Activated T-cell treated with anti-CD3 and anti-CD28 coated beads for 1 hour (primary cell): ENCODE results near the gene MIGA2.
A peak's percentile ranks its signal among the peaks of the same experiment; 100 is the strongest.
"Not testable (repeated sequence)": the region's sequence is repeated elsewhere in the genome, so short reads cannot be mapped to it uniquely, and the experiment has no call there.

Experiments used
- DNase-seq: peaks from one replicate; pipeline ENCODE4 v3.0.0-alpha.2; 2020; ENCODE audit warnings: low read depth

MIGA2 gene

GRCh38 chr9:129011761-129012181, 24.7 kb upstream of the MIGA2 start:
- DNase-seq: no peak

- no peak for DNase-seq
Observed at GRCh38 chr9:129012343-129012742, 24.1 kb upstream of the MIGA2 start.

- DNase-seq: no peak
Observed at GRCh38 chr9:129012893-129013448, 23.5 kb upstream of the MIGA2 start.

- DNase-seq: no peak
Observed at GRCh38 chr9:129013674-129014073, 22.8 kb upstream of the MIGA2 start.

- DNase-seq: no peak
Observed at GRCh38 chr9:129014124-129014523, 22.3 kb upstream of the MIGA2 start.

GRCh38 chr9:129014608-129015007, 21.8 kb upstream of the MIGA2 start:
- DNase-seq: no peak

GRCh38 chr9:129021091-129021490, 15.3 kb upstream of the MIGA2 start:
- DNase-seq: no peak

- DNase-seq: no peak
Observed at GRCh38 chr9:129022037-129022436, 14.4 kb upstream of the MIGA2 start.

GRCh38 chr9:129023036-129023907, 13.2 kb upstream of the MIGA2 start:
- no peak for DNase-seq

GRCh38 chr9:129023908-129024233, 12.6 kb upstream of the MIGA2 start:
- no peak for DNase-seq

GRCh38 chr9:129026442-129027223, 9.8 kb upstream of the MIGA2 start:
- DNase-seq: no peak

- no peak for DNase-seq
Observed at GRCh38 chr9:129027224-129027684, 9.2 kb upstream of the MIGA2 start.

- DNase-seq: peak; percentile 58
Observed at GRCh38 chr9:129027685-129028191, 8.7 kb upstream of the MIGA2 start.

- peak; percentile 95 for DNase-seq
Observed at GRCh38 chr9:129028192-129028966, 8.0 kb upstream of the MIGA2 start, which contains the start of gene SH3GLB2. SH3GLB2 (minus strand) TSS chr9:129028331; CDS start chr9:129028154, 177 bp downstream.

- no peak for DNase-seq
Observed at GRCh38 chr9:129030191-129030590, 6.2 kb upstream of the MIGA2 start.

GRCh38 chr9:129031514-129031913, 4.9 kb upstream of the MIGA2 start:
- no peak for DNase-seq

GRCh38 chr9:129032541-129033159, 3.8 kb upstream of the MIGA2 start:
- DNase-seq: no peak

GRCh38 chr9:129033216-129033615, 3.2 kb upstream of the MIGA2 start:
- DNase-seq: no peak

GRCh38 chr9:129035838-129036237, 588 bp upstream of the MIGA2 start:
- DNase-seq: not testable (repeated sequence)

GRCh38 chr9:129036923-129037766, 719 bp downstream of the MIGA2 start:
- DNase-seq: no peak
